ENCODE results near the gene FOXP1. TPM values are rescaled to one million over a fixed set of nuclear protein-coding genes. Genes with fewer than 3 reads are reported as not detected.

Gene FOXP1
- polyA plus RNA-seq, 1 donor from 2014 or later = 5.6 TPM

GRCh38 chr3:71109241-71109976, 474.1 kb downstream of the FOXP1 start:
- H3F3A ChIP-seq (ENCODE audit: insufficient read depth, low read length, poor library complexity, severe bottlenecking) = no peaks in the 10 kb centered on the region
- no peaks in the 10 kb centered on the region for H3K9me2 ChIP-seq (ENCODE audit: insufficient read depth, low read length)
- H3K36me3 ChIP-seq (ENCODE audit: insufficient read depth, low read length) = no peaks in the 10 kb centered on the region
- no peaks in the 10 kb centered on the region for H3K79me2 ChIP-seq (replicated peaks; ENCODE audit: insufficient read depth, low read length)
- TF ChIP-seq RAD21 (conservative IDR thresholded peaks at IDR 0.05) = no peak
- TF ChIP-seq, protein P1, sequence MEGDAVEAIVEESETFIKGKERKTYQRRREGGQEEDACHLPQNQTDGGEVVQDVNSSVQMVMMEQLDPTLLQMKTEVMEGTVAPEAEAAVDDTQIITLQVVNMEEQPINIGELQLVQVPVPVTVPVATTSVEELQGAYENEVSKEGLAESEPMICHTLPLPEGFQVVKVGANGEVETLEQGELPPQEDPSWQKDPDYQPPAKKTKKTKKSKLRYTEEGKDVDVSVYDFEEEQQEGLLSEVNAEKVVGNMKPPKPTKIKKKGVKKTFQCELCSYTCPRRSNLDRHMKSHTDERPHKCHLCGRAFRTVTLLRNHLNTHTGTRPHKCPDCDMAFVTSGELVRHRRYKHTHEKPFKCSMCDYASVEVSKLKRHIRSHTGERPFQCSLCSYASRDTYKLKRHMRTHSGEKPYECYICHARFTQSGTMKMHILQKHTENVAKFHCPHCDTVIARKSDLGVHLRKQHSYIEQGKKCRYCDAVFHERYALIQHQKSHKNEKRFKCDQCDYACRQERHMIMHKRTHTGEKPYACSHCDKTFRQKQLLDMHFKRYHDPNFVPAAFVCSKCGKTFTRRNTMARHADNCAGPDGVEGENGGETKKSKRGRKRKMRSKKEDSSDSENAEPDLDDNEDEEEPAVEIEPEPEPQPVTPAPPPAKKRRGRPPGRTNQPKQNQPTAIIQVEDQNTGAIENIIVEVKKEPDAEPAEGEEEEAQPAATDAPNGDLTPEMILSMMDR (IDR thresholded peaks at IDR 0.05; ENCODE audit: poor library complexity, severe bottlenecking) = no peak
- no peak for TF ChIP-seq SMC3 (conservative IDR thresholded peaks at IDR 0.05; ENCODE audit: poor library complexity)
- no peak for TF ChIP-seq EP300 (conservative IDR thresholded peaks at IDR 0.05; ENCODE audit: poor library complexity, severe bottlenecking)
- no peak for TF ChIP-seq EZH2 (IDR thresholded peaks at IDR 0.05; ENCODE audit: borderline replicate concordance, insufficient read depth, low read length, poor library complexity, severe bottlenecking)
- no peak for TF ChIP-seq POLR2AphosphoS5 (IDR thresholded peaks at IDR 0.05)
- no peak for TF ChIP-seq TAF1 (IDR thresholded peaks at IDR 0.05; ENCODE audit: low read depth)
- no peak for TF ChIP-seq REST (IDR thresholded peaks at IDR 0.05; ENCODE audit: borderline replicate concordance)
- TF ChIP-seq MXI1 (conservative IDR thresholded peaks at IDR 0.05; ENCODE audit: poor library complexity, severe bottlenecking) = no peak
- no peak overlapping the region for H2AFZ ChIP-seq (ENCODE audit: low read depth, low read length)
- no peak overlapping the region for H3K27ac ChIP-seq (ENCODE audit: low read length)
- no peak overlapping the region for H3K4me3 ChIP-seq (ENCODE audit: low read length)
- H3K4me2 ChIP-seq (ENCODE audit: low read length) = no peak overlapping the region
- no peaks in the 10 kb centered on the region for H4K20me1 ChIP-seq (ENCODE audit: insufficient read depth)
- no peak overlapping the region for H3K9ac ChIP-seq (ENCODE audit: low read length)
- H3K27me3 ChIP-seq (ENCODE audit: insufficient read depth, low read depth, low read length) = no peaks in the 10 kb centered on the region
- no peaks in the 10 kb centered on the region for H3K9me3 ChIP-seq (ENCODE audit: low read length)

GRCh38 chr3:71107926-71108325, 475.6 kb downstream of the FOXP1 start:
- no peak for TF ChIP-seq RAD21 (conservative IDR thresholded peaks at IDR 0.05)
- no peak for TF ChIP-seq POLR2AphosphoS5 (IDR thresholded peaks at IDR 0.05)
- TF ChIP-seq EP300 (conservative IDR thresholded peaks at IDR 0.05; ENCODE audit: poor library complexity, severe bottlenecking) = no peak
- TF ChIP-seq, protein P1 (IDR thresholded peaks at IDR 0.05; ENCODE audit: poor library complexity, severe bottlenecking) = no peak
- TF ChIP-seq SMC3 (conservative IDR thresholded peaks at IDR 0.05; ENCODE audit: poor library complexity) = no peak
- no peak for TF ChIP-seq TAF1 (IDR thresholded peaks at IDR 0.05; ENCODE audit: low read depth)
- no peak for TF ChIP-seq EZH2 (IDR thresholded peaks at IDR 0.05; ENCODE audit: borderline replicate concordance, insufficient read depth, low read length, poor library complexity, severe bottlenecking)
- no peak for TF ChIP-seq REST (IDR thresholded peaks at IDR 0.05; ENCODE audit: borderline replicate concordance)
- no peak for TF ChIP-seq MXI1 (conservative IDR thresholded peaks at IDR 0.05; ENCODE audit: poor library complexity, severe bottlenecking)
- Histone ChIP-seq H3K36me3 (ENCODE audit: insufficient read depth, low read length) (no peaks in the 10 kb centered on the region), H3K79me2 (replicated peaks; ENCODE audit: insufficient read depth, low read length) (no peaks in the 10 kb centered on the region), H3K27me3 (ENCODE audit: insufficient read depth, low read depth, low read length) (no peaks in the 10 kb centered on the region), H3F3A (ENCODE audit: insufficient read depth, low read length, poor library complexity, severe bottlenecking) (no peaks in the 10 kb centered on the region), H3K4me3 (ENCODE audit: low read length) (no peak overlapping the region), H3K9me3 (ENCODE audit: low read length) (no peaks in the 10 kb centered on the region), H3K9me2 (ENCODE audit: insufficient read depth, low read length) (no peaks in the 10 kb centered on the region), H3K9ac (ENCODE audit: low read length) (no peak overlapping the region), H4K20me1 (ENCODE audit: insufficient read depth) (no peaks in the 10 kb centered on the region), H3K4me2 (ENCODE audit: low read length) (no peak overlapping the region), H3K27ac (ENCODE audit: low read length) (no peak overlapping the region), H2AFZ (ENCODE audit: low read depth, low read length) (no peak overlapping the region)
